ENCODE results near the gene PCED1B.
A peak's percentile ranks its signal among the peaks of the same experiment; 100 is the strongest.

DNA sequence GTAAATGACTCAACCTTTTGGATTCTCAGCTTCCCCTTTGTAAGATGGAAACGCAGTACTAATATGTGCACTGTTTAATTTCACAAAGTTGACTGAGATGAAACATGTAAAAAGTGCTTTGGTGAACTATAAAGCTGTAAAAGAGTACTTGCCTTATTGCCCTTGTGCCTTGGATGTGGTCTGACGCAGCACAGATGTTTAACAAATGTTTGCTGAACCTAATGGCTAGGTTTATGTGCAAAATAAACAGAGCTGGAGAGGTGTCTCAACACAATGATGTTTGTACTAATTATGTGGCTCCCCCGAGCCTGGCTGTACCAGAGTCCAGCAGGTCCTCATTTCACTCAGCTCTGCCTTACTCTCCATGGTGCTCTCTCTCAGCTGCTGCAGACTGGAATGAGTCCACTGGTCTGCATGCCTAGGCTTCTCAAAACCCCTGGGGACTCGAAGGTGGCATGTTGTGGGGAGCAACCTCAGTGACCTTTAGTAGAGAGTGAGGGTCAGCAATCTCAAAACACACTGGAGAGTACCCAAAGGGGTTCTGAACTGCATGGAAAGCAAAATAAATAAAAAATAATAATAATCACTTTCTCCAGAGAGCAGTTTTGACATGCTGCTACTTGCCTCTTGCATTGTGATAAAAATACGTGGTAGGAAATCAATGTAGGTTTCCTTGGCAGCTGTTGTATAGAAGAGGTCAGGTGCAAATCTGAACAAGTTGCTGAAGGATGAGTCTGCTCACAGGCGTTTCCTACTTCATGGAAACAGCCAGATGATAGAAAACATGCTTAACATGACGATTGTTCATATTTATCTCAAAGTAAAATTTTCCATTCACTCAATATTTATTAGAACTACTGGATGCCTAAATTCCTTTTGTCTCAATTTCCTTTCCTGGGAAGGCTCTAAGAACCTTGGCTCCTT lies 8.9 kb downstream of the PCED1B start:
- no peak; the same call in 1 of the 2 replicates for TF ChIP-seq NFIC (IDR thresholded peaks at IDR 0.05)
- TF ChIP-seq CEBPB (IDR thresholded peaks at IDR 0.05), result no peak
- TF ChIP-seq EP300 (IDR thresholded peaks at IDR 0.05; ENCODE audit: borderline replicate concordance), result peak; percentile 32; the same call in 1 of the 2 replicates
- TF ChIP-seq, protein P1, sequence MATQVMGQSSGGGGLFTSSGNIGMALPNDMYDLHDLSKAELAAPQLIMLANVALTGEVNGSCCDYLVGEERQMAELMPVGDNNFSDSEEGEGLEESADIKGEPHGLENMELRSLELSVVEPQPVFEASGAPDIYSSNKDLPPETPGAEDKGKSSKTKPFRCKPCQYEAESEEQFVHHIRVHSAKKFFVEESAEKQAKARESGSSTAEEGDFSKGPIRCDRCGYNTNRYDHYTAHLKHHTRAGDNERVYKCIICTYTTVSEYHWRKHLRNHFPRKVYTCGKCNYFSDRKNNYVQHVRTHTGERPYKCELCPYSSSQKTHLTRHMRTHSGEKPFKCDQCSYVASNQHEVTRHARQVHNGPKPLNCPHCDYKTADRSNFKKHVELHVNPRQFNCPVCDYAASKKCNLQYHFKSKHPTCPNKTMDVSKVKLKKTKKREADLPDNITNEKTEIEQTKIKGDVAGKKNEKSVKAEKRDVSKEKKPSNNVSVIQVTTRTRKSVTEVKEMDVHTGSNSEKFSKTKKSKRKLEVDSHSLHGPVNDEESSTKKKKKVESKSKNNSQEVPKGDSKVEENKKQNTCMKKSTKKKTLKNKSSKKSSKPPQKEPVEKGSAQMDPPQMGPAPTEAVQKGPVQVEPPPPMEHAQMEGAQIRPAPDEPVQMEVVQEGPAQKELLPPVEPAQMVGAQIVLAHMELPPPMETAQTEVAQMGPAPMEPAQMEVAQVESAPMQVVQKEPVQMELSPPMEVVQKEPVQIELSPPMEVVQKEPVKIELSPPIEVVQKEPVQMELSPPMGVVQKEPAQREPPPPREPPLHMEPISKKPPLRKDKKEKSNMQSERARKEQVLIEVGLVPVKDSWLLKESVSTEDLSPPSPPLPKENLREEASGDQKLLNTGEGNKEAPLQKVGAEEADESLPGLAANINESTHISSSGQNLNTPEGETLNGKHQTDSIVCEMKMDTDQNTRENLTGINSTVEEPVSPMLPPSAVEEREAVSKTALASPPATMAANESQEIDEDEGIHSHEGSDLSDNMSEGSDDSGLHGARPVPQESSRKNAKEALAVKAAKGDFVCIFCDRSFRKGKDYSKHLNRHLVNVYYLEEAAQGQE (IDR thresholded peaks at IDR 0.05; ENCODE audit: low read depth), result no peak
- no peak for TF ChIP-seq CREB1 (IDR thresholded peaks at IDR 0.05; ENCODE audit: low read depth)
- TF ChIP-seq RAD21 (IDR thresholded peaks at IDR 0.05; ENCODE audit: low read depth), result no peak
- TF ChIP-seq, protein P2, sequence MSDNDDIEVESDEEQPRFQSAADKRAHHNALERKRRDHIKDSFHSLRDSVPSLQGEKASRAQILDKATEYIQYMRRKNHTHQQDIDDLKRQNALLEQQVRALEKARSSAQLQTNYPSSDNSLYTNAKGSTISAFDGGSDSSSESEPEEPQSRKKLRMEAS (IDR thresholded peaks at IDR 0.05), result peak; percentile 46
- no peak for TF ChIP-seq TCF12 (IDR thresholded peaks at IDR 0.05; ENCODE audit: low read depth)
- TF ChIP-seq EGR1 (IDR thresholded peaks at IDR 0.05), result no peak
